GM18870 (cell line): Measurements from ENCODE around the gene NUP205.
A peak's percentile ranks its signal among the peaks of the same experiment; 100 is the strongest.
"Not testable (repeated sequence)": the region's sequence is repeated elsewhere in the genome, so short reads cannot be mapped to it uniquely, and the experiment has no call there.

ENCODE experiments used
- ATAC-seq: cut with Tn5 transposase; IDR thresholded peaks from one replicate; pipeline ENCODE4 v1.9.1; 2021; ENCODE audit warnings: moderate library complexity; ENCODE audit not compliant: unreplicated experiment

Gene NUP205

DNA sequence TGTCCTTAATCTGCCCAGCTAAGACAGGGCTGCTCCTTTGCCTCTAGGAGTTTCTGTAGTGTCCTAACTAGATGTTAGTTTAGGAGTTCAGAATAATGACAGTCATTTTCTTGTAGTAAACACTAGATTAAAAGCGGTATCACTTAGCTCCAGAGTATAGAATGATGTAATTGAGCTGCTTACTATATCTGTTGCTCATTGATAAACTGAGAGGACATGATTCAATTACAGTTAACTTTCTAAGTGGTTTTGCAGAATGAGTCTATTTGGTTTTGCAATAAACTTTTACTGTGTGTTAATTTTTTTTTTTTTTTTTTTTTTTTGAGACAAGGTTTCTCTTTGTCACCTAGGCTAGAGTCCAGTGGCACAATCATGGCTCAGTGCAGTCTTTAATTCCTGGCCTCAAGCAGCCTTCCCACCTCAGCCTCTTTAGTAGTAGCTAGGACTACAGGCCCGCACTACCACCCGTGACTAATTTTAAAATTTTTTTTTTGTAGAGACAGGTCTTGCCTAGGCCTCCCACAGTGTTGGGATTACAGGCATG is 106.4 kb downstream of the NUP205 start:
- no peak for ATAC-seq

DNA sequence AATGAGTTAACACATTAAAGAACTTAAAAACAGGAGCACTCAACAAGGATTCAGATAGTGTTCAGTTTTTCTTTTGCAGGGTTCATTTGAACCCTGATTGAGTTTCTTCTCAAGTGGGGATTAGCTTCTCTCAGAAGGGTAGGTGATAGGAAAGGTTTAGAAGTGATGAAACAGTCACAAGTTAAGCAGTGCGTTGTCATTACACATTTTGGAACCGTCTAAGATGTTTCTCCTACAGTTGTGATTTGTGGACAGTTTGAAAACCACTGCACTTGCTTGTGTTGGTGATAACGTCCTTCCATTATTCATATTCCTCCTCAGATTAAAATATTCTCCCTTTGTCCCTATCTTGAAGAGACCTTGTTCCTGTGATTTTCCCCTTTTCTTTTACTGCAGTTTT is 107.3 kb downstream of the NUP205 start:
- no peak for ATAC-seq

DNA sequence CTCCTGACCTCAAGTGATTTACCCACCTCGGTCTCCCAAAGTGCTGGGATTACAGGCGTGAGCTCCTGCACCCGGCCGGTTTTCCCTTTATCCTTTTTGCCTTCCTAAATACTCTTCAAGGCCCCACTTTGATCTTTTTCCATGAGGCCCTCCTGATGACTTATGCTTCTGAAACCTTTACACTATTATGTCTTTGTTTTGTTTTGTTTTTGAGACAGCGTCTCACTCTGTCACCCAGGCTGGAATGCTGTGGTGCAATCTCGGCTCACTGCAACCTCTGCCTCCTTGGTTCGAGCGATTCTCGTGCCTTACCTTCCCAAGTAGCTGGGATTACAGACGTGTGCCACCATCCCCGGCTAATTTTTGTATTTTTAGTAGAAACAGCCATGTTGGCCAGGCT is 108.4 kb downstream of the NUP205 start:
- ATAC-seq: no peak

DNA sequence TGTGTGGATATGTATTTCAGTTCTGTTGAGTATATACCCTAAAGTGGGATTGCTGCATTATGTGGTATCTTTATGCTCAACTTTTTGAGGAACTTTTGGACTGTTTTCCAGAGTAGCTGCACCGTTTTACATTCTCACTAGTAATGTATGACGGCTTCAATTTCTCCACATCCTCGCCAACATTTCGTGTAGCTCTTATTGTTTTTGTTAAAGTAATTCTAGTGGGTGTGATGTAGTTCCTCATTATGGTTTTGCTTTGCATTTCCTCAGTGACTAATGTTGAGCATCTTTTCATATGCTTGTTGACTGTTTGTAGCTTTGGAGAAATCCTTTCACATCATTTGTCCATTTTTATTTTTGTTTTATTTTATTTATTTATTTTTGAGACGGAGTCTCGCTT is 109.1 kb downstream of the NUP205 start:
- ATAC-seq: no peak

DNA sequence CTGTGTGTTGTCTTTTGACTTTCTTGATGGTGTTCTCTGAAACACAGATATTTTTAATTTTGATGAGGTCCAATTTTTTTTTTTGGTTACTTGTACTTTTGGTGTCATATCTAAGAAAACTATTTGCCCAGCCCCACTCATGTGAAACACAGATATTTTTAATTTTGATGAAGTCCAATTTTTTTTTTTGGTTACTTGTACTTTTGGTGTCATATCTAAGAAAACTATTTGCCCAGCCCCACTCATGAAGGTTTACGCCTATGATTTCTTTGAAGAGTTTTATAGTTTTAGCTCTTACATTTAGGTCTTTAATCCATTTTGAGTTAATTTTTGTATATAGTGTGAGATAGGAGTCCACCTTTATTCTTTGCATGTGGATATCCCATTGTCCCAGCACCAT is 109.9 kb downstream of the NUP205 start:
- not testable (repeated sequence) for ATAC-seq

DNA sequence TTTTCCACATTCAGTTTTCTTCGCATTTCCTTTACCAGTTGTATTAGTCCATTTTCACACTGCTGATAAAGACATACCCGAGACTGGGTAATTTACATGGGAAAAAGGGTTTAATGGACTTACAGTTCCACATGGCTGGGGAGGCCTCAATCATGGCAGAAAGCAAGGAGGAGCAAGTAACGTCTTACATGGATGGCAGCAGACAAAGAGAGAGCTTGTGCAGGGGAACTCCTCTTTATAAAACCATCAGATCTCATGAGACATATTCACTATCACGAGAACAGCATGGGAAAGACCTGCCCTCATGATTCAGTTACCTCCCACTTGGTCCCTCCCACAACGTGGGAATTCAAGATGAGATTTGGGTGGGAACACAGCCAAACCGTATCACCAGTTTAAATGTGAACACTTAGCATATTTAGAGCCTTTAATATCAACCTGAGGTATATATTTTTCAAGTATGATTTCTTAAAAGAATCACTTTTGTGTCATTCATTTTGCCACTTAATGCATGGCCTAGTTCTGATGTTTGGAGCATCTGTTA is 111.2 kb downstream of the NUP205 start:
- not testable (repeated sequence) for ATAC-seq

DNA sequence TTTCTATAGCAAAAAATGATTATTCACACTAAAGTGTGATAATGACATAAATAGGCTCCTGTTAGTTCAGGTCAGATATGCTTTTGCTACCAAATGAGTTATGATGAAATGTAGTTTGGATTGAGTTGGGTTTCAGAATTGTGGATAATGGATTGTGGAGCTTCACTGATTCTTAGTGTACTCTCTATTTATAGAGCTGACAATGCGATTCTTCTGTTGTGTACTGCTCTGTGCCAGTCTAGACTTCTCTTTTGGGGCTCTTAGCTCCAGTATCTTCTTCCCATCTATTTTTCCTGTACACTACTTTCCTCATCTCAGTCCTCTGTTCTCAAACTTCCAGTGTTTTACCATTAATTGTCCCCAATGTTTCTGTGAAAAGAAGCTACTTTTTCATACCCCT is 112.1 kb downstream of the NUP205 start:
- no peak for ATAC-seq

DNA sequence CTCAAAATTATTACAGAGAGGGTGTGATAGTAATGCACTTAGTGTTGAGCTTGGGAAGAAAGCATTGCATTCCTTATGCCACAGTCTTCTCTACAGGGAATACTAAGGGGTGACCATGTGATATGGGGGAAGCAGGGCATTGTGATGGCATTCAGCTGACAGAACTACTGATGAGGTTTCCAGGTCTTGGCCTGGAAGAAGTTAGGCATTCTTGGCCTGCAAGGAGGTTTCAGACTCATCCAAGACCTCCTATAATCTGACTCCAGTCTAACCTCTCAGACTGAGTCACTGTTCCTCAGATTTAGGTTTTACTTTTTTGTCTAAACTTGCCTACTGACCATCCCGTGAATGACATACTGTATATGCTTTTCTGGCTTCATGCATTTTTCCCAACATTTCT is 112.5 kb downstream of the NUP205 start:
- ATAC-seq: no peak

DNA sequence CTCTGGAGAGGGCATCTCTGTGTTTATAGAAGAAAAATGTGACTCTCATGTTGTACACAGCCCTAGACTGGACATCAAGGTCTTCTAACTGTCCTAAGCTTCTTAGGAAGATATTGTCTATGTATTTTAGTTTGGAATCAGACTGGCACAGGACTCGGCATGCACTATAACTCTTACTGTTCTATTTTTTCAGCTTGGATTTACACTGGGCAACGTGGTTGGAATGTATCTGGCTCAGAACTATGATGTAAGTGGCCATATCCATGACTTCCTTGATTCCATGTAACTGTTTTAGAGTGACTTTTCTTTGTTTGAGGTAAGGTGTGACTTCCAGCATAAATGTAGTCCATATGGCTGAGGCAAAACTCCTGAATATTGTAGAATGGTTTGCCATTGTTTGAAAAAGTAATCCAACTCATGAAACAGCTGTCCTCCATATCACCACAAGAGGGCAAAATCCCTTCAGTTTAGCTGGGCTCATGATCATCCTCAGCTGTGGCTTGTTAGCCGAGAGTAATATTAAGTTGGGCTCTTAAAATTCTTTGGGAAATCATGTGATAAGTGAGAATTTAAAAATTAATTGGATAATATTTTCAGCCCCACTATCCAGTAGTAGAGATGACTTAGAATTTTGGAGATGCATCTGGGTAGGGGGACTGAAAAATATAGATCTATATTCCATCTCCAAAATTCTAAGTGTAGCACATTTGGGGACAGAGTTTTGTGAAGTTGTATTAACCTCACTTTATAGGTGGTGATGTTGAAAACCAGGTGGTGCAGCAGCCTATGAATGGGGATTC is 115.0 kb downstream of the NUP205 start:
- ATAC-seq: peak; percentile 77

DNA sequence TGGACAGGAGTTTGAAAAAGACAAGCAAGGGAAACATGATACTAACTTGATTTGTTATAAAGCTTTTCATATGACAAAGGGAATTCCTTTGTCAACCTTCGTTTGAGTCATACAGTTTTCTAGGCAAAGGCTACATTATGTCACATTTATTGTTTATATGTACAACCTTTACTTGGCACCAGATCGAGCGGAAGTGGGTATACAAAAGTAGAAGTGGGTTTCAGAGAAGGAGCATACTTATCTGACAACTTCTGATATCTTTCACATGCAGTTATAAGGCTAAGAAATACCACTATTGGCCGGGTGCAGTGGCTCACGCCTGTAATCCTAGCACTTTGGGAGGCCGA is 115.6 kb downstream of the NUP205 start:
- ATAC-seq: no peak

DNA sequence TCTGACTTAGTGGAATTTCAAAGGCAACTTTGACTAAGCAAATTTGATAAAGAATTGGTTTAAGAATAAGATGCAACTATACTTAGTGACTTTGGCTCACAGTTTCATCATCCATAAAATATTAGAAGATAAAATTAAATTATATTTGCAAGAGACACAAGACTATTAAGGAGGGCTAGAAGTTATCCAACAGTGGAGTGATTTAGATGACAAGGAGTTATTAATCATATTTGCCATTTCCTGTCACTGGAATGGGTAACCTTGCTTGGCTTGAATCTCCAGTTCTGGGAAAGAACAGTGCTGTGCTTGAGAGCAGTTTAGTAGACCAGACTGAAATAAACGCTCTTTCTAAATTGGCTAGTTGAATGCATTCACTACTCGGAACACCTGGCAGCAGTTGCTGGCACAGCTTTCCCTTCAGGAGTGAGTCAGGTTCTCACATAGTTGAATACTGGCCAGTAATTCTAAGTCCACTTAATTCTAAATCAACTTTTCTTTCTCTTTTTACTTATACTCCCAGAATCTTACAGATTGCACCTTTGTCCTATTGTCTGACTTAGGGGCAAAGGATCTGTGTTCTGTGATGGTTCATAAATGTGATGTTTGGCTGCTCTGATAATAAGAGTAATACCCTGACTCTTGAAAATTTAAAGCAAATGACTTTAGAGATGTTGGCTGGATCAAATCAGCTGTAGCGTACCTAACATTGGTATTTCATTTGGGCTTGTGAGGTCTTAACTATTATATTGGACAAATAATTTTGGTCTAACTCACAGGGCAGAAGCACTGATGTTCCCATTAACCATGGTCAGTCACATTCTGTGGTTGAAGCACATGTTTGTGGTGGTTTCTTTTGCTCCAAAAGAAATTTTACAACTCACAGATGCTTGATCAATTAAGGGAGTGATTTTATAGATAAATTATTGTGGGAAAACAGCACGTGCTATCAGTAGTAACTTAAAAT is 121.2 kb downstream of the NUP205 start:
- no peak for ATAC-seq

DNA sequence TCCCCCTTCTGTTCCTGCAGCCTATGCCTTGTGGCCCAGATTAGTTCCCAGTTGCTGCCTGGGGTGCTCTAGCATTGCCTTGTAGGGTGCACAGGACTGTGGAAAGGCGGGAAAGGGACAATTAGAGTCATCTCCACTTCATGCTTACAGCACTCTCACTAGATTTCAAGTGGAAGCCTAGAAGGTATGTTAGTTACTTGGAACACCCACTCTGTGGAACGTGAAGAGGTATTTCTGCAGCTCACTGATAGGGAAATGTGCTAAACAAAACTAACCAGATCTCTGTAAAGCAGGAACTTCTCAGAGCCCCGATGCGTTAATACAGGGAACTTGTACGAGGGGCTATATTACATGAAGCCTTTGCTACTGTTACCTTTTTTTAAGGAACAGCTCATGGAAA is 124.0 kb downstream of the NUP205 start:
- no peak for ATAC-seq

DNA sequence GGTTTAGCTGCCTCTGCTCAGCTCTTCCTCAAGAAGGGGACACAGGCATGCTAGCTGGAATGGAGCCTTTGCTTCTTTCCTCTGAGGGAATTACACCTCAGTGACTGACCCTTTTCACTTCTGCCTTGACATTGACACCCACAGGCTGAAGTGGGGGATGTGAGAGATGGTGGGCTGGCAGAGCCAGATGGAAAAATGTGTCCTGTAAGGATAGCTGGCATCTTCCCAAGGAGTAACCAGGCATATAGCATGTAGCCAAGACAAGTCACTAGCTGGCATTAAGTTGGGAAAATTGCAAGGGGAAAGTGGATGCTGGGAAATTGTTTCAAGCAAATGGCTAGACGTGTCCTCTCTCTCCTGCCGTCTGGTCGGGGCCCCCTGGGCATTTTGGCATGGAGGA is 124.5 kb downstream of the NUP205 start:
- no peak for ATAC-seq

DNA sequence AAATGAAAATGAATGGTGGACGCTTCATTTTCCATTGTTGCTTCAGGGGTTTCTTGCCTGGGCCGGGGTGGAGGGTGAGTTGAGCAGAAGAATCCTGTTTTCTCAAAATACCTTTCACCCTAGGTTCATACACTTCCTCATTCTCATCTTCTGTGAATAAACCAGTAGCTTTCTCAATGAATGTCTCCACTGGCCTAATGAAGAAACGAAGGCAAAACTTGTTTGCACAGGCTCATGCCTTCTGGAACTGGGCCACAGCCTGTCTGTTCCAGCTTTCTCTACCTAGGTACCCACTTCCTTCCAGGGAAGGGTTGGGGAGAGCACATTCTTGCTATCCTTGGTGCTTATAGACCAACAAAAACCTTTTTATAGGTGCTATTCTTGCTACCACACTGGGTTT is 125.9 kb downstream of the NUP205 start:
- no peak for ATAC-seq

DNA sequence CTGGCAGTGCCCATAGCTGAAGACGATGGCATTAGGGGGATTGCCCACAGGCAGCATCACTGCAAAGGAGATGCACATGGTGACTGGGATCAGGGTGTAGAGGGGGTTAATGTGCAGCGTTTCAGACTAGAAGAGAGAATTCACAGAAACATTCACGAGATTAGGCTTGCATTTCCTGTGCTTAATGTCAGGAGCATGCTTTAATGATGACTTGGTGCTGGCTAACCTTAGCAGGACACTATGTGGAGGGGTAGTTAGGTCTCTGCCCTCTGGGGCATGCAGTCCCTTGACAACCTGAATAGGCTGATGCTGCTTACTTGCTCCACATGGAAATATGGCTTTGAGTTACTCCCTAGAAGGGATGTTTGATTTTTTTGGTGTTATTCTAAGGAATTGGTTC is 126.4 kb downstream of the NUP205 start:
- no peak for ATAC-seq

DNA sequence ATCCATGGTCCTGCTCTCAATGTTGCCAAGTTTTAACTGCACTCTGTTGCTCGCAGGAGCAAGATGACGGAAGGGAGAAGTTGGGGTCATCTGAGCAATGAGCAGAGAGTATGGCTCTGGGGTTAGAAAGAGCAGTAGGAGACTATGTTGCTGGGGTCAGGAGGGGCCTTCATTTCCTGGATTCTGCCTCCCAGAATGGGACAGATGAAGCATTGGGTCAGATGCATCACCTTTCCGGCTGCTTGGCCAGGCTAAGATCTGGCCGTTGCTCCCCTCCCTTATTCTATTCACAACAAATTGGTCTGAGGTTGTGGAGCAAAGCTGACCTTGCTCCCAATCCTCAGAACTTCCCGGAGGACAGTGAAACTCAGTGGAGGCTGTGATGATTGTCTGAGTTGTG is 127.0 kb downstream of the NUP205 start:
- no peak for ATAC-seq

DNA sequence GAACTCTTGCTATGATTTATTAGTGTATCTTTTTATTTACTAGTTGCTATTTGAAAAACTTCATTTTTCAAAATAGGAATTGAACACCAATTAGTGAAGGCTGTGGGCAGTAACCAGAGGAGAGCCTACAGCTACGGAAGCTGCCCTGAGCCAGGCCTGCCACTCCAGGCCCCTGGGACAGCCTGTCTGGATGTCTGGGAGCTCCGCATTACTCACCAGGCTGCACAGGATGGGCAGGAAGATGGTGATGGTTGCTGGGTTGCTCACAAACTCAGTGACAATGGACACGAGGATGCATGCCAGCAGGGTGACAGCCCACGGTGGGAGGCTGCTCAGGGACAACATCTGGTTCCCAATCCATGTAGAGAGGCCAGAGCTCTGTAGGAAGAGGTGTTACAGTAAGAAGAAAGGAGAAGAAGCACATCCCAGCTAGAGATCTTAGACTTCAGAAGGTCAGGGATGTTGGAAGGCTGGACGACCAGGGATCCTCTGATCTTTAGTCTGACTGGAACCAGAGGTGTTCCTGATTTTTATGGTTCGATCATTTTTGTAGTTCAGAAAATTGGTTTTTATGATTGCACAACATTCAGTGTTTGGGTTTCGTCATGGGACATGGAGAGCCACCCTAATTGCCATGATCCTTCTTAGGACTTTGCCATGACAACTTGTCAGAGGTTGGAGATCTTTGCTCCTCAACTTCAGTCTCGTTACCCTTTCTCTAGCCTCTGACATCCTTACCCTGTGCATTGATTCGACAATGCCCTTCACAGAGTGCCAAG is 127.8 kb downstream of the NUP205 start:
- ATAC-seq: no peak

DNA sequence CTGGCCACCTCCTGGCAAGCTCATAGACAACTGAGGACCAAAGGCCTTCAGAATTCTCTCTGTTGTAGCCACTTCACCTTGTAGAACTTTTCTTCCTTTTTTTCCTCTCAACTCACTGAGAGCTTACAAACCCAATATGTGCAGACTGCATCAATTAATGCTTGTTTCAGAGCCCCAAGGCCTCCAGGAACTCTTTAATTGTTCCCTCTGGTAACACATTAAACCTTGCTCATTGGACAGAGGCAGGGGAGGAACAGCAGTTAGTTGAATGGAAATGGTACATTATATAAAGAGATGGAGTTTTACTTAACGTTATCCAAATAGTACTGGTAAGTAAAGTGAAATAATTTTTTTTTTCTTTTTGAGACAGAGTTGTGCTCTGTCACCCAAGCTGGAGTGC is 129.7 kb downstream of the NUP205 start:
- no peak for ATAC-seq

DNA sequence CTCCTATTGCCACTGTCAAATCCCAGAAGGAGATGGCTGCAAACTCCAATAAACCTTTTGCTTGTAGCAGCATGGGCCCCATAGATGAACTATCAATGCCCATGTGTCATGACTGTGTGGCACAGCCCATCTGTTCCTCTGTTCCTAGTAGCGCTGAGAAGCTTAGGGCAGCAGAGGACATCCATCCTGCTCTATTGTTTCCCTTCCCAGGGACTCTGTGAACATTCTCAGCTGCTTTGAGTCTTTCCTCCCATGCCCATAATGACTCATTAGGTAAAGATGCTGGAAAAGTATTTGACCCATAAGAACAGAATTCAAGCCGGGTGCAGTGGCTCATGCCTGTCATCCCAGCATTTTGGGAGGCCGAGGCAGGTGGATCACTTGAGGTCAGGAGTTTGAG is 132.8 kb downstream of the NUP205 start:
- ATAC-seq: no peak

DNA sequence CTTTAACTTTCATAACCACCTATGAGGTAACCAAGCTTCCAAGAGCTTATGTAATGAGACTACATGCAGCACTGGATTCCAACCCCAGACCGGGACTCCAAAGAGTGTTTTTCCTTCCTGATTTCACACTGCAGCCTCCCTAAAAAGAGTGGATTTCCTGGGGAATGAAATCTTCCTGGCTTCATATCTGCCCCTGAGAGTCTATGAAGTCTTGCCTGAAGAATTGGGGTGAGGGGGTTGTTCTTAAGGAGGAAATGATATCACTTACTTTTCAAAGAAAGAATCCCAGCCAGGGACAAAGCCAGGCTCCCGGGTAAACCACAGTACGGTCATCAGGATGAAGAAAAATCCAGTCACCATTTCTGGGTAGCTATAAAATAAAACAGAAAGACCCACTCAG is 134.3 kb downstream of the NUP205 start:
- ATAC-seq: no peak

DNA sequence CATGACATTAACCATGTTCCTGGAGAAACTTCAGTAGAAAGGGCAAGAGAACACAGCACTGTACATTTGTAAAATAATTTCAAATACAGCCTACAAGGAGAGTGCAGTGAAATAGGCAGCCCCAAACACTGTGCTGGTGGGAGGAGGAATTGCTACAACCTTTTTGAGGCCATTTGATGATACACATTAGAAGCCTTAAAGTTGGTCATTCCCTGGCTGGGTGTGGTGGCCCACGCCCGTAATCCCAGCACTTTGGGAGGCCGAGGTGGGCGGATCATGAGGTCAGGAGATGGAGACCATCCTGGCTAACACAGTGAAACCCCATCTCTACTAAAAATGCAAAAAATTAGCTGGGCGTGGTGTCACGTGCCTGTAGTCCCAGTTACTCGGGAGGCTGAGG is 134.9 kb downstream of the NUP205 start:
- ATAC-seq: not testable (repeated sequence)
